K562 treated with DMSO at 1 percent for 48 hours (cell line): ENCODE results near the gene NDUFB6. TPM values are rescaled to one million over a fixed set of nuclear protein-coding genes. Genes with fewer than 3 reads are reported as not detected.

ENCODE experiments used
- total RNA-seq: library from RNA; unstranded; fragments of 300-600 nt; gene quantifications from 2 replicates; pipeline ENCODE4 v1.2.3, GENCODE V29; 2022; ENCODE audit warnings: low replicate concordance; ENCODE audit errors: extremely low read depth

The NDUFB6 gene
- total RNA-seq: not detected in 2 replicates

GRCh38 chr9:32572900-32573523 is at the start of gene NDUFB6:
Gene NDUFB6 (minus strand): TSS chr9:32573159. CDS start chr9:32573060, 99 bp downstream.

GRCh38 chr9:32552172-32552872 is 20.6 kb downstream of the NDUFB6 start, which contains the start of the genes SMIM27 and TOPORS:
Gene SMIM27 (plus strand): TSS chr9:32552327. CDS start chr9:32552435, 108 bp downstream.
Gene TOPORS (minus strand): TSS chr9:32552586. CDS start chr9:32552436, 150 bp downstream.

GRCh38 chr9:32526041-32526706 is 46.8 kb downstream of the NDUFB6 start, which contains the start of gene RIGI:
Gene RIGI (minus strand): TSS chr9:32526196. CDS start chr9:32526166, 30 bp downstream.

Other genes starting within 250 kb of the NDUFB6 start
- not detected in 2 replicates for gene ACO1, start 188.5 kb downstream of the NDUFB6 start, total RNA-seq
- not detected in 2 replicates for gene RIGI, start 47.0 kb downstream of the NDUFB6 start, total RNA-seq
- not detected in 2 replicates for gene SMIM27, start 20.8 kb downstream of the NDUFB6 start, total RNA-seq
- not detected in 2 replicates for gene TOPORS, start 20.6 kb downstream of the NDUFB6 start, total RNA-seq
- not detected in 2 replicates for gene TAF1L, start 62.5 kb upstream of the NDUFB6 start, total RNA-seq
- gene TMEM215, start 210.4 kb upstream of the NDUFB6 start, total RNA-seq: not detected in 2 replicates